ENCODE measurements around the gene CLDN2.
"Not testable (repeated sequence)": the region's sequence is repeated elsewhere in the genome, so short reads cannot be mapped to it uniquely, and the experiment has no call there.

CLDN2 gene

GRCh38 chrX:106966547-106966946 lies 46.3 kb downstream of the CLDN2 start:
- not testable (repeated sequence) for DNase-seq

GRCh38 chrX:106972896-106973295 lies 52.7 kb downstream of the CLDN2 start:
- DNase-seq, result no peak

- no peak for DNase-seq
Measured at GRCh38 chrX:106973433-106974149, 53.4 kb downstream of the CLDN2 start.

GRCh38 chrX:106976416-106976815 lies 56.2 kb downstream of the CLDN2 start:
- DNase-seq, result no peak
